GM23248 (cell line): ENCODE data around the gene USP6NL.

Source experiments
- EZH2 ChIP-seq: fragments of 200-600 bp; sonication (generic); IDR thresholded peaks from 2 replicates; pipeline ENCODE4 v1.6.1; 2018; ENCODE audit warnings: antibody characterized with exemption, mild to moderate bottlenecking; ENCODE audit not compliant: insufficient read depth, poor library complexity, severe bottlenecking
- EZH2phosphoT487 ChIP-seq: fragments of 200-600 bp; sonication (generic); IDR thresholded peaks from 2 replicates; pipeline ENCODE4 v1.6.1; 2018; ENCODE audit warnings: antibody characterized with exemption, moderate library complexity, mild to moderate bottlenecking, low read depth; ENCODE audit not compliant: insufficient read depth

DNA sequence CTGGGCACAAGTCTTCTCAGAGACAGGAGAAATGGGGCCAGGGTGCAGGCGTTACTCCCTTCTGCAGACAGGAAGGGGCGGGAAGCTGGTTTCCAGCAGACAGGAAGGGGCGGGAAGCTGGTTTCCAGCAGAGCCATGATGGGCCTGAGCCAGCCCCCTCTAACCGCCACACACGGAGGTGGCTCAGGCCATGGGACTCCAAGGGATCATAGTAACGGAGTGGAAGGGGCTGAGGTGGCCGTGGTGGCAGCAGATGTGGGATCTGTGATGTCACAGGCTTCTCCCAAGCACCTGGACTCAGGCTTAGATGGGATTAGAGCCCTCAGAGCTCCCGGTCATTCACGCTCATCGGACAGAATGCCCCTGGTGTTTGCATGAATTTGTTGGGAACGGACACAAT, 177.8 kb downstream of the USP6NL start:
- TF ChIP-seq EZH2phosphoT487, result no peak
- TF ChIP-seq EZH2, result no peak
